ENCODE measurements around the gene NRXN2.

NRXN2 gene

DNA sequence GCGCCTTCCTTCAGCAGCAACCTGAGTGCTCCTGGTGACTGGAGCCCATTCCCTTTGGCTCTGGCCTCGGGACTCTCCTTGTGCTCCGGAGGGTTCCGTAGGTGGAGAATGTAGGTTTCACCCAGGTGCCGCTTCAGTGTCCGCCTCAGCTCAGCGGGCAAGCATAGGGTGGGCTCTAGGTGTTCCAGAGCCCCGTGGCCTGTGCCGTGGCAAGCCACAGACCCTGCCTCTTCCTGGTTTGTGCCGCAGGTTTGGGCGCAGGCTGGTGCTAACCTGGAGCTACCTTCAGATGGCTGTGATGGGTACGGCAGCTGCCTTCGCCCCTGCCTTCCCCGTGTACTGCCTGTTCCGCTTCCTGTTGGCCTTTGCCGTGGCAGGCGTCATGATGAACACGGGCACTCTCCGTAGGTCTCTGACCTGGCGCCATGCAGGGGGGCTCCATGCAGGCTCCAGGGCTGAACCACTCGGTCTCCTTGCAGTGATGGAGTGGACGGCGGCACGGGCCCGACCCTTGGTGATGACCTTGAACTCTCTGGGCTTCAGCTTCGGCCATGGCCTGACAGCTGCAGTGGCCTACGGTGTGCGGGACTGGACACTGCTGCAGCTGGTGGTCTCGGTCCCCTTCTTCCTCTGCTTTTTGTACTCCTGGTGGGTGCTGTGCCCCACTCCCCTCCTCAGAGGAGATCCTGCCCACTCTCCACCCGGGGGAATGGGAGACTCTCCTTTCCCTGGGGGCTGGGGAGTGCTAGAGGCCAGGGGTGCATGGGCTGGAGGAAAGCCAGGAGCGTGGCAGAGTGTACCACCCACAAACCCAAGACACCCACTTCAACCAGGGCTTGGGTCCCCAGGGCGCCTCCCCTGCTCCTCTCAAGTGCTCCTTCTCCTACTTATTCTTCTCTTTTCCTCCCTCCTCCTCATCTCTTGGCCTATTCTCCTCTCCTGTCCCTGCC is 129.6 kb downstream of the NRXN2 start:
- no peak for TF ChIP-seq SIN3A (IDR thresholded peaks at IDR 0.05; ENCODE audit: borderline replicate concordance, insufficient read depth, low read length)
- TF ChIP-seq, protein P1, sequence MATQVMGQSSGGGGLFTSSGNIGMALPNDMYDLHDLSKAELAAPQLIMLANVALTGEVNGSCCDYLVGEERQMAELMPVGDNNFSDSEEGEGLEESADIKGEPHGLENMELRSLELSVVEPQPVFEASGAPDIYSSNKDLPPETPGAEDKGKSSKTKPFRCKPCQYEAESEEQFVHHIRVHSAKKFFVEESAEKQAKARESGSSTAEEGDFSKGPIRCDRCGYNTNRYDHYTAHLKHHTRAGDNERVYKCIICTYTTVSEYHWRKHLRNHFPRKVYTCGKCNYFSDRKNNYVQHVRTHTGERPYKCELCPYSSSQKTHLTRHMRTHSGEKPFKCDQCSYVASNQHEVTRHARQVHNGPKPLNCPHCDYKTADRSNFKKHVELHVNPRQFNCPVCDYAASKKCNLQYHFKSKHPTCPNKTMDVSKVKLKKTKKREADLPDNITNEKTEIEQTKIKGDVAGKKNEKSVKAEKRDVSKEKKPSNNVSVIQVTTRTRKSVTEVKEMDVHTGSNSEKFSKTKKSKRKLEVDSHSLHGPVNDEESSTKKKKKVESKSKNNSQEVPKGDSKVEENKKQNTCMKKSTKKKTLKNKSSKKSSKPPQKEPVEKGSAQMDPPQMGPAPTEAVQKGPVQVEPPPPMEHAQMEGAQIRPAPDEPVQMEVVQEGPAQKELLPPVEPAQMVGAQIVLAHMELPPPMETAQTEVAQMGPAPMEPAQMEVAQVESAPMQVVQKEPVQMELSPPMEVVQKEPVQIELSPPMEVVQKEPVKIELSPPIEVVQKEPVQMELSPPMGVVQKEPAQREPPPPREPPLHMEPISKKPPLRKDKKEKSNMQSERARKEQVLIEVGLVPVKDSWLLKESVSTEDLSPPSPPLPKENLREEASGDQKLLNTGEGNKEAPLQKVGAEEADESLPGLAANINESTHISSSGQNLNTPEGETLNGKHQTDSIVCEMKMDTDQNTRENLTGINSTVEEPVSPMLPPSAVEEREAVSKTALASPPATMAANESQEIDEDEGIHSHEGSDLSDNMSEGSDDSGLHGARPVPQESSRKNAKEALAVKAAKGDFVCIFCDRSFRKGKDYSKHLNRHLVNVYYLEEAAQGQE (IDR thresholded peaks at IDR 0.05; ENCODE audit: insufficient read depth in 1 of 2, low read depth in 2 of 2, low read length in 2 of 2): no peak
- no peak for TF ChIP-seq POLR2AphosphoS5 (IDR thresholded peaks at IDR 0.05; ENCODE audit: low read depth, low read length)
- TF ChIP-seq TAF1 (IDR thresholded peaks at IDR 0.05; ENCODE audit: borderline replicate concordance, insufficient read depth, low read length): no peak
- no peak for TF ChIP-seq FOXP2 (optimal IDR thresholded peaks at IDR 0.05; ENCODE audit: borderline replicate concordance, extremely low read depth, extremely low read length, insufficient read depth)

DNA sequence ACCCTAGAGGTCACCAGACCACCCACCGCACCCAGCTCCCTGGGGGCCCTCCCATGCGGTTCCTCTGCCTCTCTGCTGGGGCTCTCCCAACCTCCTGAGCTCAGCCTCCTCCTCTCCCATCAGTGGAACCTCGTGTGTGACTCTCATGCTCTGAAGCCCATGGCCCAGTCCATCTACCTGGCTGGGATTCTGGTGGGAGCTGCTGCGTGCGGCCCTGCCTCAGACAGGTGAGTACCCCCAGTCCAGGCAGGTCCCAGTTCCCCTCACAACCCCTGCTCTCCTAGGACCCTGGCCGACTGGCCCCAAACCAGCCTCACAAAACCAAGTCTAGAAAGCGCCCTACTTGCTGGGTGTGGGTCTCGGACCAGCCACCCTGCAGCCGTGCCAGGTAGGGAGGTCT is 130.3 kb downstream of the NRXN2 start:
- no peak for TF ChIP-seq POLR2AphosphoS5 (IDR thresholded peaks at IDR 0.05; ENCODE audit: low read depth, low read length)
- TF ChIP-seq SIN3A (IDR thresholded peaks at IDR 0.05; ENCODE audit: borderline replicate concordance, insufficient read depth, low read length): no peak
- TF ChIP-seq FOXP2 (optimal IDR thresholded peaks at IDR 0.05; ENCODE audit: borderline replicate concordance, extremely low read depth, extremely low read length, insufficient read depth): no peak
- TF ChIP-seq, protein P1 (IDR thresholded peaks at IDR 0.05; ENCODE audit: insufficient read depth in 1 of 2, low read depth in 2 of 2, low read length in 2 of 2): no peak
- TF ChIP-seq TAF1 (IDR thresholded peaks at IDR 0.05; ENCODE audit: borderline replicate concordance, insufficient read depth, low read length): no peak

DNA sequence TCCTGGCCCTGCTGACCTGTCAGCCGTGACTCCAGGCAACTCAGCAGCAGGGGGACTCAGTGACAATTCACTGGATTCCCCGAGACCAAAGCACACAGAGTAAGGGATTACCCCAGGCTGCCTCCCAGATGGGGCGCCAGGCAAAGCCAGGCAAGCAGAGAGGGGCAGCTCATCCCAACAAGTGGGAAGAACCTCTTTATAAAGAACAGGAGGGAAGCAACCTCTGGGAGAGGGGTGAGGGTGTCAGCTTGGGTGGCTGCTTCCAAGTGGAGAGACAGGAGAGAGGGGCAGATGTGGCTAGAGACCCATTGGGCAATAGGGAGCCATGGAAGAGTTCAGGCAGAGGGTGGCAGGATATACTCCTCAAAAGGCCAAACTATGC is 130.8 kb downstream of the NRXN2 start:
- TF ChIP-seq FOXP2 (optimal IDR thresholded peaks at IDR 0.05; ENCODE audit: borderline replicate concordance, extremely low read depth, extremely low read length, insufficient read depth): no peak
- TF ChIP-seq, protein P1 (IDR thresholded peaks at IDR 0.05; ENCODE audit: insufficient read depth in 1 of 2, low read depth in 2 of 2, low read length in 2 of 2): no peak
- TF ChIP-seq SIN3A (IDR thresholded peaks at IDR 0.05; ENCODE audit: borderline replicate concordance, insufficient read depth, low read length): no peak
- no peak for TF ChIP-seq POLR2AphosphoS5 (IDR thresholded peaks at IDR 0.05; ENCODE audit: low read depth, low read length)
- no peak for TF ChIP-seq TAF1 (IDR thresholded peaks at IDR 0.05; ENCODE audit: borderline replicate concordance, insufficient read depth, low read length)

DNA sequence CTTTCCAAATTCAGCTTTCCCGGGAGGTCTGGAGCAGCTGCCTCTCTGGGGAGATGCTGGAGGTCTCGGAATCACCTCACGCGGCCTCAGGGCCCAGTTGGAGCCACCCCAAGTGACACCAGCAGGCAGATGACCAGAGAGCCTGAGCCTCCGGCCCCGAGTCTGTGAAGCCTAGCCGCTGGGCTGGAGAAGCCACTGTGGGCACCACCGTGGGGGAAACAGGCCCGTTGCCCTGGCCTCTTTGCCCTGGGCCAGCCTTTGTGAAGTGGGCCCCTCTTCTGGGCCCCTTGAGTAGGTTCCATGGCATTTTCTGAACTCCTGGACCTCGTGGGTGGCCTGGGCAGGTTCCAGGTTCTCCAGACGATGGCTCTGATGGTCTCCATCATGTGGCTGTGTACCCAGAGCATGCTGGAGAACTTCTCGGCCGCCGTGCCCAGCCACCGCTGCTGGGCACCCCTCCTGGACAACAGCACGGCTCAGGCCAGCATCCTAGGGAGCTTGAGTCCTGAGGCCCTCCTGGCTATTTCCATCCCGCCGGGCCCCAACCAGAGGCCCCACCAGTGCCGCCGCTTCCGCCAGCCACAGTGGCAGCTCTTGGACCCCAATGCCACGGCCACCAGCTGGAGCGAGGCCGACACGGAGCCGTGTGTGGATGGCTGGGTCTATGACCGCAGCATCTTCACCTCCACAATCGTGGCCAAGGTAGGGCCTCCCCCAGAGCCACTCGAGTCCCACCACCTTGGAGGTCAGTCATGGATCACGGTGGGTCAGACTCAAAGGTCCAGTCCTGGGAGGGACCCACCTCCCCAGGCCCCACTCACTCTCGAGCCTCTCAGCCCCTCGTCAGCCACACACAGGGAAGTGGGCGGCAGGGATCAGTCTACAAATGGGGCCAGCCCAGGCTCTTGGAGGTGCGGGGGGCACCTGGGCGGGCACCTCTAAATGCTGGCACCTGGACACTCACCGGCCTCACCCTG is 131.5 kb downstream of the NRXN2 start:
- TF ChIP-seq SIN3A (IDR thresholded peaks at IDR 0.05; ENCODE audit: borderline replicate concordance, insufficient read depth, low read length): no peak
- TF ChIP-seq FOXP2 (optimal IDR thresholded peaks at IDR 0.05; ENCODE audit: borderline replicate concordance, extremely low read depth, extremely low read length, insufficient read depth): no peak
- TF ChIP-seq TAF1 (IDR thresholded peaks at IDR 0.05; ENCODE audit: borderline replicate concordance, insufficient read depth, low read length): no peak
- TF ChIP-seq, protein P1 (IDR thresholded peaks at IDR 0.05; ENCODE audit: insufficient read depth in 1 of 2, low read depth in 2 of 2, low read length in 2 of 2): no peak
- TF ChIP-seq POLR2AphosphoS5 (IDR thresholded peaks at IDR 0.05; ENCODE audit: low read depth, low read length): no peak
